ENCODE measurements around the gene RSPH4A. TPM values are rescaled to one million over a fixed set of nuclear protein-coding genes. Genes with fewer than 3 reads are reported as not detected.
A peak's percentile ranks its signal among the peaks of the same experiment; 100 is the strongest.
"Not testable (repeated sequence)": the region's sequence is repeated elsewhere in the genome, so short reads cannot be mapped to it uniquely, and the experiment has no call there.

RSPH4A gene
- 5.1 TPM for total RNA-seq (ENCODE audit: insufficient read depth, low replicate concordance)

DNA sequence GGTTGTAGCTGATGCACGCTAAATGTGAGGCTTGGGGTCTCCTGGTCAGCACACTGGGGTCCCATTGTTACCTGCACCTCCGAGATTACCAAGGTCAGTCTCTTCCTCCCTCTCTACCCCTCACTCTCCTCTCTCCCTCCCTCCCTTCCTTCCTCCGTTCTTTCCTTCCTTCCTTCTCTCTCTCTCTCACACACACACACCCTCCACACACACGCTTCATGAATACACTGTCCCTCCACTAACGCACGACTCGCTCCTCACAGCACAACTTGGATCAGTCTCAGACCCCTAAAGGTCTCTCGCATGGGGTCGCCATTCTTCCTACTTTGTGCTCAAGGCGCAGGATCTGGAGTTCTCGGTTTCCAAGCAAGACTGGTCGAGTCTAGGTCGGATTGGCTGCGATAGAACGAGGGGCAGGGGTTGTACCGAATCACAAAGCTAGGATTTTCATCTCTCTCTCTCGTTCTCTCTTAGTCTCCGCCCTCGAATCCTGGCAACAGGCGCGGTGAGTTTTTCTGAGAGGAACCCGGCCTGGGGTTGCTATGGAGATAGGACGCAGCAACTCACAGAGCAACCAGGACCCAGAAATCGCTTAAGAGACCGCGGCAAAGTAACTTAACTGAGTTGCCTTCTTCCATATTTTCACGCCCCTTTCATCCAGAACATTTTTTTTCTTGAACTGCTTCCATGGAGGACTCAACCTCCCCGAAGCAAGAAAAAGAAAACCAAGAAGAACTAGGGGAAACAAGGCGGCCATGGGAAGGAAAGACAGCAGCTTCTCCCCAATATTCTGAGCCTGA lies at the start of gene RSPH4A:
Gene RSPH4A (plus strand): TSS at position 543 of the 800 bp plus-strand sequence. CDS start 145 bp downstream, at position 688.
- DNase-seq (ENCODE audit: low spot score), result peak; percentile 99

DNA sequence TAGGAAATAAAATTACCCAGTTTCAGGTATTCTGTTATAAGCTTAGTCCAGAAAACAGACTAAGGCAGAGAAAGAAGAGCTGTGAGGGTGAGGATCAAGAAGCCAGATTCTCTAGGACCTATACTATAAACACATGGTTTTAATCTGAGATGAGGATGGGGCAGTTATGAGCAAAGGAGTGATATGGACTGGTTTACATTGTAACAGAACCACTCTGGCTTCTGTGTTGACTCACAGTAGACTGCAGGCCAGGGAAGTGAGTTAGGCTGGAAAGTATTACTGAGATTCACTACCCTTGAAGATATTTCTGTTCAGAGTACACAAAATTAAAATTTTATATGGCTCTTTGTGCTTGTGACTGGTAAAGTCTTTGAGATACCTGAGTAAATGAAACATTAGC lies 48.2 kb upstream of the RSPH4A start:
- no peak for DNase-seq (ENCODE audit: low spot score)

DNA sequence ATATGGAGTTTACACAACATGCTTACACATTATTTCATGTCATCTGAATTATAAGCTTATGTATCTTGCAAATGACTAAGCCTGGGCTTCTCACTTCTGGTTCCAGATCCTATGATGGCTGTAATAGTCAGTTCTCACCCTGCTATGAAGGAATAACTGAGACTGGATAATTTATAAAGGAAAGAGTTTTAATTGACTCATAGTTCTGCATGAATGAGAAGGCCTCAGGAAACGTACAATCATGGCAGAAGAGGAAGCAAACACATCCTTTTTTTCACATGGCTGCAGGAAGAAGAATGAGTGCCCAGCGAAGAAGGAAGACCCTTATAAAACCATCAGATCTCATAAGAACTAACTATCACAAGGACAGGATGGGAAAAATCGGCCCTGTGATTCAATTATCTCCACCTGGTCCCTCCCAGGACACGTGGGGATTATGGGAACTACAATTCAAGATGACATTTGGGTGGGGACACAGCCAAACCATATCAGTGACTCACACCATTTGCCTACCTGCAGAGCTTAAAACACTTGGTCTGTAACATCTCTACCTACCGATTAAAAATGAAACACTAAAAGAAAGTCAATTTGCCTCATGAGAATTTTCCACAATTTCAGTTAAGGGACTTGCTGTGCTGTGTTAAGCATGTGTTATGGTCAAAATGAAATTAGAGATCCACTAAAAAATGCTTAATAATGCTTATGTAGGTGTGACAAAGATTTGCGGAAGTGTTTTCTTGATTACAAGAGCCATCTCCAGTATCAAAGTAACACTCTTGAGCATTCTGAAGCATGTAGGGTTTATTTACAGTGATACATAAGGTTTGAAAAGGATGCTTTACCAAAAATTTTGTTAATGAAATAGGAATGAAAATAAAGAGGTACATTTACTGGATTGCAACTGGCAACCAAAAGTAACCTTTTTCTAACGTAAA lies 47.2 kb upstream of the RSPH4A start:
- DNase-seq (ENCODE audit: low spot score), result no peak

DNA sequence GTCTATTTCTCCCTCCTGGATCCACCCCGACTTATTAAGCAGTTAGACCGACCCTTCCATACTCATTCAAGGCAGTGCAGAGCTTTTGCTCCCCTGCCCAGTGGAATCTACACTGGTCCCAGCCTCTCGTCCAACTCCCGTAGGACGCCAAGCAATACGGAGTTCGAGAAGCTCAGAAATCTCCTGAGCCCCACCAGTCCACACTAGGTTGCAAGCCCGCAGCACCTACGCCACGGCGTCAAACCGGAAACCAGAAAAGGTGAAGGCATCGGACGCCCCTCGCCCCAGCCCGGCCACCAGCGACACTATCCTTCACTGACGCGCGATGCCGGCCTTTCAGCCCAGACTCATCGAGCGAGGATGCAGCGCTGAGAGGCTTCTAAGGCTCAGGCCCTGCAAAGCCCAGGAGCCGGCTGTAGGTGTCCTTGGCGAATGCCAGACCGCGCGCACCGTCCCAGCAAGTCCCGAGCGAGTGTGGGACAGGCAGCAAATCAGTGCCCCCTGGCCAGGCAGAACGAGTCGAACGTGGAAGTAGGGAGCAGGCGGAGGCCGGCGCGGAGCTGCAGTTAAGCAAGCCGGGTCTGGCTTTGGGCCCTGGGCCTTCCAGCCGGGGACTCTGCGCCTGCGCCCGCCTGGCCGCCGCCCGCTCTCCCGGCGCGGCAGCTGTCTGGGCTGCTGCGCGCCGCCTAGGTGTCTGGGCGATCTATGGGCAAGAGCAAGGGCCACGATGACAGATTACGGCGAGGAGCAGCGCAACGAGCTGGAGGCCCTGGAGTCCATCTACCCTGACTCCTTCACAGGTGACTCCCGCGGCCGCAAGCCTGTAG lies 45.2 kb upstream of the RSPH4A start, which contains the start of gene RWDD1:
Gene RWDD1 (plus strand): TSS at position 649 of the 827 bp plus-strand sequence. CDS start 79 bp downstream, at position 728.
- peak; percentile 100 for DNase-seq (ENCODE audit: low spot score)

GRCh38 chr6:116571683-116572000 lies 44.6 kb upstream of the RSPH4A start:
- no peak for DNase-seq (ENCODE audit: low spot score)

DNA sequence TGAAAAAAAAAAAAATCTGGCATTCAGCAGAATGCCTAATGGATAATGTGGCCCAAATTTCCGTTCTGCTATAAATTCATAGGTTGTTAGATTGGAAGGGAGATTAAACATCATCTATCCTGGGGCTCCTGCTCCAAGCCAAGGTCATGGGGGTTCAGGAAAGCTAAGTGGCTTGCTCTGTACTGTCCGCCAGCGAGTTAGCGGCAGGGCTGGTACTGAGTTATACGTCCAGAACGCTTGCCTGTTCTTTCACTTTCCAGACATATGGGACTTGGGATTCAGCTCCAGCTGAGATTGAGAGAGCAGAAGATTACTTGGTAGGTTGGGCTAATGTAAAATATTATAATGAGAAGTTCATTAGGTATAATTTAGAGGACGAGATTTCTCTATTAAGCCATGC lies 44.1 kb upstream of the RSPH4A start:
- DNase-seq (ENCODE audit: low spot score), result peak; percentile 44

GRCh38 chr6:116575227-116575626 lies 41.1 kb upstream of the RSPH4A start:
- DNase-seq (ENCODE audit: low spot score), result no peak

DNA sequence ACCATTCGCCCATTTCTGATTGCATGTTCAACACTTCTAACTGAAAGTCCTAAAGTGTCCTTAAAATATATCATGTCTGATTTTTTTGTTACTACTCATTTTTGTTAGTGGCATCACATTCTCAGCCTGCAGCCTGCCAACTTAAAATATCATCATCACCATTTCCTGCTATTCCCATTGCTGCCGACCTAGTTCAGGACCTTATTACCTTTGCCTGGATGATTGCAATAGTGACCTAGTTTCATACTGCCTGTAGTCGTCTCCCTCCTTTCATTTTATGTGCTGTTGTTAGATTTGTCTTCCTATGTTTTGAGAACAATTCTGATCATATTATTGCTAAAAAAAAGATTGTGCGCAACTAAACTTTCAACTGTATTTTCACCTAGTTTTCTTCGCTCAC lies 38.8 kb upstream of the RSPH4A start:
- no peak for DNase-seq (ENCODE audit: low spot score)

- DNase-seq (ENCODE audit: low spot score), result no peak
Measured at GRCh38 chr6:116578335-116578734, 37.9 kb upstream of the RSPH4A start.

DNA sequence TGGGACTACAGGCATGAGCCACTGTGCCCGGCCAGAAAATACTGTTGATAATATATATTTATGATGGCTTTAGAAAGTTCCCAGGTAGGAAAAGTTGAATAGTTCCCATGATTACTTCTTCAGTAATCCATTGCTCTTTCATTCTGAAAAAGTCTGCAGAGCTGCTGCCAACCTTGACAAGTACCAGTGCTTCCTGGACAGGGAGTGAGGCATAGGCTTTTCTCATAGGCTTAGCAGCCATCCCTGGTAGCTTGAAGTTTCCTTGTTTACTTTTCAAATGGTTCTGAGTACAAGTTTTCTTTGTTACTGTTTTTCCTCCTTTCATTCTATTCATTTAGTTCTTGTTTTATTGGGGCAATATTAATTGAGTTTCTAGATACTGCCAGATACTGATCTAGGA lies 37.1 kb upstream of the RSPH4A start:
- DNase-seq (ENCODE audit: low spot score), result no peak

DNA sequence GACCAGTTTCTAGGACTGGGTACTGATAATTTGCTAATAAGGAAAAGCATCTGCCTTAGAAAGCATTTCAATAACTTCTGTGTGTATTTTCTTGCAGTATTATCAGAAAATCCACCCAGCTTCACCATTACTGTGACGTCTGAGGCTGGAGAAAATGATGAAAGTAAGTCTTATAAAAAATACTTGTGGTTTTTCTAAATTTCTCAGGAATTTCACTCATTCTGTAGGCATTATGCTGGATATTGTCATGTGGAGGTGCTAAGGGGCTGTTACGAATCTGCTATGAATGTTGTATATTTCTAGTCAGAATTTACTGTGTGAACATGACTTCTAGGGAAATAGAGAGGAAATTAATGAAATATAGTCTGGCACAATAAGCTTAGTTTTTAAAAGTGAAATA lies 36.1 kb upstream of the RSPH4A start:
- no peak for DNase-seq (ENCODE audit: low spot score)

DNA sequence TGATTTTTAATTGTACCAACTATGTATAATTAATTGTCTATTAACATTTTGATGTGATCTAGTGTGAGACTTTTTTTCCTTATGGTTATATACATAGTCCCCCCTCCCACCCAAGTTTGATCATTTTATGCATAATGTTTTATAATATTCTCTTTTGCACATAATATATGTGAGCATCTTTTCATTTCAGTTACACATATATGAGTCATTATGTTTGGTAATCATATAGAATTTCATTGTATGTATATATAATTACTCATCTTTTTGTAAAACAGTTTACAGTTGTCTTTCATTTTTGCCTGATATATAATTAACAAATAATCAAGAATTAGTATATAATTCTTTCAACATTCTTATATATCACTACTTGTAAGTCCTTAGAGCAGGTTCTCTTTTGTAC lies 30.0 kb upstream of the RSPH4A start:
- no peak for DNase-seq (ENCODE audit: low spot score)

DNA sequence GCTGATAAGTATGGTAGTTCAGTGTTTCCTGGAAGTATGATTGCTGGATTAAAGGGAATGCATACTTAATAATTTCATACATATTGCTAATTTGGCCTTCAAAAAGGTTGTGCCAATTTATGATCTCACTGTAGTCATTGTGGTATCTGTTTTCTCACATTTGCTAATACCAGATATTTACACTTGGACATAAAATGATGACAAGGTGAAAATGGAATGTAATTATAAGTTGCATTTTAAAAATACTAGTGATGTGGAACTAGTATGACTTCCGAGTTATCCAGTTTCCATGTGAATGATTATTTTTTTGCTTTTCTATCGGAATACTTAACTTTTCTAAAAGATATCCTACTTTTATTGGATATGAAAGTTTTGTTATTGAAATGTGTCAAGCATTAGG lies 29.5 kb upstream of the RSPH4A start:
- no peak for DNase-seq (ENCODE audit: low spot score)

DNA sequence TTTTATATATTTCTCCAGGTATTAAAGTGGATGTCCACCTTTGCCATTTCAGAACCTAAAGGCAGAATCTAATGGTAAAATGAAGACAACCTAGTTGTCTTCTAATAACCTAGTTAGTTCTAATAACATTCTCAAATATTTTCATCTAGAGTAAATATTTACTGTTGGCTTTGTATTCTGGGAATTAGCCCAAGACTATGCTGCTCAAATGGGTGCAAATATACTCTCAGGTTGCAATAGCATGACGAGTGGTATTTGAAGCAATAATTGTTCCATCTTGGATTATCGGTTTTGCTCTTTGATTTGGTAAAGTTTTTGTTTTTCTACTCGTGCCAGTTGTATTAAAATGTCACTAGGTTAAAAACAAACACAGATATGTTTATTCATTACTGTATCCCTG lies 21.0 kb upstream of the RSPH4A start:
- DNase-seq (ENCODE audit: low spot score), result no peak

DNA sequence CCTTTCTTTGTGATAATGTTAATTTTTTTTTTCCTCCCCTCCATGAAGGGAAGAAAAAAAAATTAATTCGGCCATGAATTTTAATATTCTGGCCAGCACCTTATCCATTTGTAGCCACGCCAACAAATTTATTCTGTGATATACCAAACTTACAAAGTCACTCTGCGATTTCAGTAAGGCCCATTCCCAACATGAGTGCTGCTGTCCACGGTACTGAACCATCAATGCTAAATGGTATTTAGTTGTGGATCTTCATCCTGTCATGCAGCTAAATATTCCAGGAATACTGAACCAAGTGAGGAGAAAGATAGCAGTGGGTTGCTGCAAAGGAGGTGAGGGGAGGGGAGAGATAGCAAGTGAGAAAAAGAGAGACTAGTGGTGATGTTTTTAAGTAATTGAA lies 19.5 kb upstream of the RSPH4A start:
- DNase-seq (ENCODE audit: low spot score), result peak; percentile 27

DNA sequence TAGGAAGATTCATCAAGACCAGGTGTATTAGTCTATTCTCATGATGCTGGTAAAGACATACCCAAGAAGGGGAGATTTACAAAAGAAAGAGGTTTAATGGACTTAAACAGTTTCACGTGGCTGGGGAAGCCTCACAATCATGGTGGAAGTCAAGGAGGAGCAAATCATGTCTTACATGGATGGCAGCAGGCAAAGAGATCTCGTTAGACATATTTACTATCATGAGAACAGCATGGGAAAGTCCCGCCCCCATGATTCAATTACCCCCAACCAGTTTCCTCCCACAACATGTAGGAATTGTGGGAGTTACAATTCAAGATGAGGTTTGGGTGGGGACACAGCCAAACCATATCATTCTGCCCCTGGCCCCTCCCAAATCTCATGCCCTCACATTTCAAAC lies 12.4 kb upstream of the RSPH4A start:
- DNase-seq (ENCODE audit: low spot score), result not testable (repeated sequence)

- DNase-seq (ENCODE audit: low spot score), result not testable (repeated sequence)
Measured at GRCh38 chr6:116604868-116605267, 11.4 kb upstream of the RSPH4A start.

DNA sequence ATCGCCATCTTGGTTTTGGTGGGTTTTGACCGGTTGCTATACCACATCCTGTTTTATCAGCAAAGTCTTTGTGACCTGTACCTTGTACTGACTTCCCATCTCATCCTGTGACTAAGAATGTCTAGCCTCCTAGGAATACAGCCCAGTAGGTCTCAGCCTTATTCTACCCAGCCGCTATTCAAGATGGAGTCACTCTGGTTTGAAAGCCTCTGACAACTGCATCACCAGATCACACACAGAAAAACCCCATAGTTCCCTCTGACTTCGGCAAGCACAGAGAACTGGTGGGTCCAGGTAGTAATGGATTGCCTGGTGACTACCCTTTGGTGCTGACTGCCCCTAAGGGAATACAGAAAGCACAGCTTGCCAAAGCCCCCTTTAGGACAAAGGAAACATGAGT lies 10.3 kb upstream of the RSPH4A start:
- no peak for DNase-seq (ENCODE audit: low spot score)

DNA sequence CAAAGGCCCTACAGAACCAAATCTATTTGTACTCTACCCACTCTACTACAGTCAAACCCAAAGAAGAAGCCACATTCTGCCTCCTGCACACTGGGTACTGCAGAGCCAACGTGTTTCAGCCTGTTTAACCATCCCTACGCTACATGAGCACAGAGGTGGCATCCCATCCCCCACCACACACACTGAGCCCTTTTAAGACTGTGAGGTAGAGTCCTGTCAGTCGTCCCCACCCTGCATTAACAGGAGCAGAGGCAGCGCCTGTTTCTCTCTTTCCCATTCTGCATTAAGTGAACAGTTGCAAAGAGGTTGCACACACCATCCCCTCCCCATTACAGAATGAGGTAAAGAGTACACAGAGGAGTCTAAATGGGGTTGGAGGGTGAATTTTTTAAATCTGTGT lies 5.2 kb upstream of the RSPH4A start:
- no peak for DNase-seq (ENCODE audit: low spot score)

DNA sequence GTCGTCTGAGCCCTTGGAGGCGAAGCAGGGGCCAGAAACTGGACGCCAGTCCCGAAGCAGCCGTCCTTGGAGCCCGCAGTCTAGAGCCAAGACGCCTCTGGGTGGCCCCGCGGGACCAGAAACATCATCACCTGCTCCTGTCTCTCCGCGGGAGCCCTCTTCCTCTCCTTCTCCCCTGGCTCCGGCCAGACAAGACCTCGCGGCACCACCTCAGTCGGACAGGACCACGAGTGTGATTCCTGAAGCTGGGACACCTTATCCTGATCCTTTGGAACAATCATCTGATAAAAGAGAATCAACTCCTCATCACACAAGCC lies 416 bp downstream of the RSPH4A start:
- DNase-seq (ENCODE audit: low spot score), result no peak

GRCh38 chr6:116624036-116624805 lies 7.9 kb downstream of the RSPH4A start:
- DNase-seq (ENCODE audit: low spot score), result no peak
